GM23338 (cell line): ENCODE measurements around the gene PRTFDC1. TPM values are rescaled to one million over a fixed set of nuclear protein-coding genes. Genes with fewer than 3 reads are reported as not detected.

Source experiments
- CREB1 ChIP-seq: fragments of 250-450 bp; sonication (Bioruptor Pico); IDR thresholded peaks from 2 replicates; pipeline ENCODE4 v1.5.0; 2020; ENCODE audit warnings: low read depth, mild to moderate bottlenecking, moderate library complexity
- EZH2 ChIP-seq: fragments of 200-600 bp; sonication (generic); IDR thresholded peaks from one replicate; pipeline ENCODE4 v1.8.0; 2017; ENCODE audit warnings: antibody characterized with exemption, mild to moderate bottlenecking, low read depth; ENCODE audit not compliant: unreplicated experiment
- EZH2phosphoT487 ChIP-seq: fragments of 200-600 bp; sonication (generic); IDR thresholded peaks from one replicate; pipeline ENCODE4 v1.8.1; 2018; ENCODE audit warnings: antibody characterized with exemption; ENCODE audit not compliant: unreplicated experiment
- JUNB ChIP-seq: IDR thresholded peaks from one replicate; pipeline ENCODE4 v1.6.1; 2016; ENCODE audit warnings: antibody characterized with exemption; ENCODE audit not compliant: unreplicated experiment
- NANOG ChIP-seq: IDR thresholded peaks from 2 replicates; pipeline ENCODE4 v1.6.1; 2016; ENCODE audit warnings: antibody characterized with exemption, borderline replicate concordance
- ZNF114 ChIP-seq: fragments of 250-450 bp; sonication (Bioruptor Pico); IDR thresholded peaks from 2 replicates; pipeline ENCODE4 v1.5.0; 2020; ENCODE audit warnings: mild to moderate bottlenecking, moderate library complexity
- ZNF331 ChIP-seq: fragments of 250-450 bp; sonication (Bioruptor Pico); IDR thresholded peaks from 2 replicates; pipeline ENCODE4 v1.5.0; 2020; ENCODE audit warnings: low read depth, mild to moderate bottlenecking, moderate library complexity
- polyA plus RNA-seq: library from polyadenylated mRNA; unstranded; fragments of >200 nt; fragmentation: Nextera tagmentation; extraction: Ambion mirVana; gene quantifications from 2 replicates; pipeline ENCODE4 v1.2.1, GENCODE V29; 2016
- total RNA-seq: library from RNA; depleted of rRNA; stranded (reverse); fragments of >200 nt; shearing (Covaris generic); gene quantifications from 2 replicates; pipeline ENCODE4 v1.2.3, GENCODE V29; 2014
- TF ChIP-seq, protein P1 (sequence below): fragments of 250-450 bp; sonication (Bioruptor Pico); IDR thresholded peaks from 2 replicates; pipeline ENCODE4 v1.5.0; 2020; ENCODE audit warnings: mild to moderate bottlenecking, moderate library complexity
- TF ChIP-seq, protein P2 (sequence below), 2 experiments: fragments of 200-600 bp in 1 of 2; sonication (generic) in 1 of 2; conservative IDR thresholded peaks; 2 replicates each; pipeline versions ENCODE4 v1.5.1 to v1.6.1; 2016 to 2017; ENCODE audit warnings: antibody characterized with exemption in 2 of 2, low read depth in 2 of 2, mild to moderate bottlenecking in 2 of 2, moderate library complexity in 1 of 2
- TF ChIP-seq, protein P3 (sequence below): IDR thresholded peaks from 2 replicates; pipeline ENCODE4 v1.6.1; 2016; ENCODE audit warnings: antibody characterized with exemption
- TF ChIP-seq, protein P4 (sequence below): IDR thresholded peaks from one replicate; pipeline ENCODE4 v1.6.1; 2018; ENCODE audit warnings: antibody characterized with exemption; ENCODE audit not compliant: unreplicated experiment

Gene PRTFDC1
- total and polyA plus RNA-seq, 2 experiments from 2014 or later, result 7.9 to 9.1 TPM

DNA sequence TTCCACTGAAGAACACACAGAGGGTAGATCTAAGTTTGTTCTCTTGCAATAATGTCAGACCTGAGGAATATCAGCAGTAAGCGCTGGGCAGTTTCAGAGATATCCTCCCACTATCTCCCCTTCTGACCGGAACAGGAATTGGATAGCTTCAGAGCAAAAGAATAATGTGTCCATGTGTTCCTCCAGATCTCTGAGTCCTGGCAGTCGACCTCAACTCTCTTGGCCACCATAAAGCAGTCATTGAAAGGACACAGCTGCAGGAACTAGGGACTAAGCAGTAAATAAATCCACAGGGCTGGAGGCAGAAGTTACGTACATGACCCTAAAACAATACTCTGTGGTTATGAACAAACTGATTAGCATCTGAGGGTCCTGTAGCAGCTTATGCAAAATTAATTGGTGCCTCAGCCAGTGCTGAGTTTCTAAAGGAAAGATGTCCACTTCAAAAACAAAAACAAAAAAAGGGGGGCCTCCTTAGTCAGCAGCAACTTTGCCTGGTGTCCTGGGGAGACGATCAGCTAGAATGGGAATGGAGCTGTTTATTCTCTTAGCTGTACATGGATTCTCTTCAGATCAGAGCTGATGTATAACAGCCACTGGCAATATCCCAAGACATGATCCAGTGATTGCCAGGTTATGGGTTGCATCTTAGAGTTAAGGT is 6.4 kb upstream of the PRTFDC1 start (continued):
- TF ChIP-seq, protein P1, sequence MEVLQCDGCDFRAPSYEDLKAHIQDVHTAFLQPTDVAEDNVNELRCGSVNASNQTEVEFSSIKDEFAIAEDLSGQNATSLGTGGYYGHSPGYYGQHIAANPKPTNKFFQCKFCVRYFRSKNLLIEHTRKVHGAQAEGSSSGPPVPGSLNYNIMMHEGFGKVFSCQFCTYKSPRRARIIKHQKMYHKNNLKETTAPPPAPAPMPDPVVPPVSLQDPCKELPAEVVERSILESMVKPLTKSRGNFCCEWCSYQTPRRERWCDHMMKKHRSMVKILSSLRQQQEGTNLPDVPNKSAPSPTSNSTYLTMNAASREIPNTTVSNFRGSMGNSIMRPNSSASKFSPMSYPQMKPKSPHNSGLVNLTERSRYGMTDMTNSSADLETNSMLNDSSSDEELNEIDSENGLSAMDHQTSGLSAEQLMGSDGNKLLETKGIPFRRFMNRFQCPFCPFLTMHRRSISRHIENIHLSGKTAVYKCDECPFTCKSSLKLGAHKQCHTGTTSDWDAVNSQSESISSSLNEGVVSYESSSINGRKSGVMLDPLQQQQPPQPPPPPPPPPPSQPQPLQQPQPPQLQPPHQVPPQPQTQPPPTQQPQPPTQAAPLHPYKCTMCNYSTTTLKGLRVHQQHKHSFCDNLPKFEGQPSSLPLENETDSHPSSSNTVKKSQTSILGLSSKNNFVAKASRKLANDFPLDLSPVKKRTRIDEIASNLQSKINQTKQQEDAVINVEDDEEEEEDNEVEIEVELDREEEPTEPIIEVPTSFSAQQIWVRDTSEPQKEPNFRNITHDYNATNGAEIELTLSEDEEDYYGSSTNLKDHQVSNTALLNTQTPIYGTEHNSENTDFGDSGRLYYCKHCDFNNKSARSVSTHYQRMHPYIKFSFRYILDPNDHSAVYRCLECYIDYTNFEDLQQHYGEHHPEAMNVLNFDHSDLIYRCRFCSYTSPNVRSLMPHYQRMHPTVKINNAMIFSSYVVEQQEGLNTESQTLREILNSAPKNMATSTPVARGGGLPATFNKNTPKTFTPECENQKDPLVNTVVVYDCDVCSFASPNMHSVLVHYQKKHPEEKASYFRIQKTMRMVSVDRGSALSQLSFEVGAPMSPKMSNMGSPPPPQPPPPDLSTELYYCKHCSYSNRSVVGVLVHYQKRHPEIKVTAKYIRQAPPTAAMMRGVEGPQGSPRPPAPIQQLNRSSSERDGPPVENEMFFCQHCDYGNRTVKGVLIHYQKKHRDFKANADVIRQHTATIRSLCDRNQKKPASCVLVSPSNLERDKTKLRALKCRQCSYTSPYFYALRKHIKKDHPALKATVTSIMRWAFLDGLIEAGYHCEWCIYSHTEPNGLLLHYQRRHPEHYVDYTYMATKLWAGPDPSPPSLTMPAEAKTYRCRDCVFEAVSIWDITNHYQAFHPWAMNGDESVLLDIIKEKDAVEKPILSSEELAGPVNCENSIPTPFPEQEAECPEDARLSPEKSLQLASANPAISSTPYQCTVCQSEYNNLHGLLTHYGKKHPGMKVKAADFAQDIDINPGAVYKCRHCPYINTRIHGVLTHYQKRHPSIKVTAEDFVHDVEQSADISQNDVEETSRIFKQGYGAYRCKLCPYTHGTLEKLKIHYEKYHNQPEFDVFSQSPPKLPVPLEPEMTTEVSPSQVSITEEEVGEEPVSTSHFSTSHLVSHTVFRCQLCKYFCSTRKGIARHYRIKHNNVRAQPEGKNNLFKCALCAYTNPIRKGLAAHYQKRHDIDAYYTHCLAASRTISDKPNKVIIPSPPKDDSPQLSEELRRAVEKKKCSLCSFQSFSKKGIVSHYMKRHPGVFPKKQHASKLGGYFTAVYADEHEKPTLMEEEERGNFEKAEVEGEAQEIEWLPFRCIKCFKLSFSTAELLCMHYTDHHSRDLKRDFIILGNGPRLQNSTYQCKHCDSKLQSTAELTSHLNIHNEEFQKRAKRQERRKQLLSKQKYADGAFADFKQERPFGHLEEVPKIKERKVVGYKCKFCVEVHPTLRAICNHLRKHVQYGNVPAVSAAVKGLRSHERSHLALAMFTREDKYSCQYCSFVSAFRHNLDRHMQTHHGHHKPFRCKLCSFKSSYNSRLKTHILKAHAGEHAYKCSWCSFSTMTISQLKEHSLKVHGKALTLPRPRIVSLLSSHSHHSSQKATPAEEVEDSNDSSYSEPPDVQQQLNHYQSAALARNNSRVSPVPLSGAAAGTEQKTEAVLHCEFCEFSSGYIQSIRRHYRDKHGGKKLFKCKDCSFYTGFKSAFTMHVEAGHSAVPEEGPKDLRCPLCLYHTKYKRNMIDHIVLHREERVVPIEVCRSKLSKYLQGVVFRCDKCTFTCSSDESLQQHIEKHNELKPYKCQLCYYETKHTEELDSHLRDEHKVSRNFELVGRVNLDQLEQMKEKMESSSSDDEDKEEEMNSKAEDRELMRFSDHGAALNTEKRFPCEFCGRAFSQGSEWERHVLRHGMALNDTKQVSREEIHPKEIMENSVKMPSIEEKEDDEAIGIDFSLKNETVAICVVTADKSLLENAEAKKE, result no peak
- TF ChIP-seq EZH2phosphoT487 (no peak), EZH2 (no peak), ZNF114 (CRISPR knock-in tag) (no peak), NANOG (no peak), JUNB (no peak), CREB1 (CRISPR knock-in tag) (no peak), ZNF331 (CRISPR knock-in tag) (no peak)
- TF ChIP-seq, protein P2, sequence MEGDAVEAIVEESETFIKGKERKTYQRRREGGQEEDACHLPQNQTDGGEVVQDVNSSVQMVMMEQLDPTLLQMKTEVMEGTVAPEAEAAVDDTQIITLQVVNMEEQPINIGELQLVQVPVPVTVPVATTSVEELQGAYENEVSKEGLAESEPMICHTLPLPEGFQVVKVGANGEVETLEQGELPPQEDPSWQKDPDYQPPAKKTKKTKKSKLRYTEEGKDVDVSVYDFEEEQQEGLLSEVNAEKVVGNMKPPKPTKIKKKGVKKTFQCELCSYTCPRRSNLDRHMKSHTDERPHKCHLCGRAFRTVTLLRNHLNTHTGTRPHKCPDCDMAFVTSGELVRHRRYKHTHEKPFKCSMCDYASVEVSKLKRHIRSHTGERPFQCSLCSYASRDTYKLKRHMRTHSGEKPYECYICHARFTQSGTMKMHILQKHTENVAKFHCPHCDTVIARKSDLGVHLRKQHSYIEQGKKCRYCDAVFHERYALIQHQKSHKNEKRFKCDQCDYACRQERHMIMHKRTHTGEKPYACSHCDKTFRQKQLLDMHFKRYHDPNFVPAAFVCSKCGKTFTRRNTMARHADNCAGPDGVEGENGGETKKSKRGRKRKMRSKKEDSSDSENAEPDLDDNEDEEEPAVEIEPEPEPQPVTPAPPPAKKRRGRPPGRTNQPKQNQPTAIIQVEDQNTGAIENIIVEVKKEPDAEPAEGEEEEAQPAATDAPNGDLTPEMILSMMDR (conservative IDR thresholded peaks at IDR 0.05; ENCODE audit: low read depth in 2 of 2), result no peak
- TF ChIP-seq, protein P3, sequence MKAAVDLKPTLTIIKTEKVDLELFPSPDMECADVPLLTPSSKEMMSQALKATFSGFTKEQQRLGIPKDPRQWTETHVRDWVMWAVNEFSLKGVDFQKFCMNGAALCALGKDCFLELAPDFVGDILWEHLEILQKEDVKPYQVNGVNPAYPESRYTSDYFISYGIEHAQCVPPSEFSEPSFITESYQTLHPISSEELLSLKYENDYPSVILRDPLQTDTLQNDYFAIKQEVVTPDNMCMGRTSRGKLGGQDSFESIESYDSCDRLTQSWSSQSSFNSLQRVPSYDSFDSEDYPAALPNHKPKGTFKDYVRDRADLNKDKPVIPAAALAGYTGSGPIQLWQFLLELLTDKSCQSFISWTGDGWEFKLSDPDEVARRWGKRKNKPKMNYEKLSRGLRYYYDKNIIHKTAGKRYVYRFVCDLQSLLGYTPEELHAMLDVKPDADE, result no peak
- TF ChIP-seq, protein P4, sequence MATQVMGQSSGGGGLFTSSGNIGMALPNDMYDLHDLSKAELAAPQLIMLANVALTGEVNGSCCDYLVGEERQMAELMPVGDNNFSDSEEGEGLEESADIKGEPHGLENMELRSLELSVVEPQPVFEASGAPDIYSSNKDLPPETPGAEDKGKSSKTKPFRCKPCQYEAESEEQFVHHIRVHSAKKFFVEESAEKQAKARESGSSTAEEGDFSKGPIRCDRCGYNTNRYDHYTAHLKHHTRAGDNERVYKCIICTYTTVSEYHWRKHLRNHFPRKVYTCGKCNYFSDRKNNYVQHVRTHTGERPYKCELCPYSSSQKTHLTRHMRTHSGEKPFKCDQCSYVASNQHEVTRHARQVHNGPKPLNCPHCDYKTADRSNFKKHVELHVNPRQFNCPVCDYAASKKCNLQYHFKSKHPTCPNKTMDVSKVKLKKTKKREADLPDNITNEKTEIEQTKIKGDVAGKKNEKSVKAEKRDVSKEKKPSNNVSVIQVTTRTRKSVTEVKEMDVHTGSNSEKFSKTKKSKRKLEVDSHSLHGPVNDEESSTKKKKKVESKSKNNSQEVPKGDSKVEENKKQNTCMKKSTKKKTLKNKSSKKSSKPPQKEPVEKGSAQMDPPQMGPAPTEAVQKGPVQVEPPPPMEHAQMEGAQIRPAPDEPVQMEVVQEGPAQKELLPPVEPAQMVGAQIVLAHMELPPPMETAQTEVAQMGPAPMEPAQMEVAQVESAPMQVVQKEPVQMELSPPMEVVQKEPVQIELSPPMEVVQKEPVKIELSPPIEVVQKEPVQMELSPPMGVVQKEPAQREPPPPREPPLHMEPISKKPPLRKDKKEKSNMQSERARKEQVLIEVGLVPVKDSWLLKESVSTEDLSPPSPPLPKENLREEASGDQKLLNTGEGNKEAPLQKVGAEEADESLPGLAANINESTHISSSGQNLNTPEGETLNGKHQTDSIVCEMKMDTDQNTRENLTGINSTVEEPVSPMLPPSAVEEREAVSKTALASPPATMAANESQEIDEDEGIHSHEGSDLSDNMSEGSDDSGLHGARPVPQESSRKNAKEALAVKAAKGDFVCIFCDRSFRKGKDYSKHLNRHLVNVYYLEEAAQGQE, result no peak
